ENCODE data around the gene BAG5.

The BAG5 gene

DNA sequence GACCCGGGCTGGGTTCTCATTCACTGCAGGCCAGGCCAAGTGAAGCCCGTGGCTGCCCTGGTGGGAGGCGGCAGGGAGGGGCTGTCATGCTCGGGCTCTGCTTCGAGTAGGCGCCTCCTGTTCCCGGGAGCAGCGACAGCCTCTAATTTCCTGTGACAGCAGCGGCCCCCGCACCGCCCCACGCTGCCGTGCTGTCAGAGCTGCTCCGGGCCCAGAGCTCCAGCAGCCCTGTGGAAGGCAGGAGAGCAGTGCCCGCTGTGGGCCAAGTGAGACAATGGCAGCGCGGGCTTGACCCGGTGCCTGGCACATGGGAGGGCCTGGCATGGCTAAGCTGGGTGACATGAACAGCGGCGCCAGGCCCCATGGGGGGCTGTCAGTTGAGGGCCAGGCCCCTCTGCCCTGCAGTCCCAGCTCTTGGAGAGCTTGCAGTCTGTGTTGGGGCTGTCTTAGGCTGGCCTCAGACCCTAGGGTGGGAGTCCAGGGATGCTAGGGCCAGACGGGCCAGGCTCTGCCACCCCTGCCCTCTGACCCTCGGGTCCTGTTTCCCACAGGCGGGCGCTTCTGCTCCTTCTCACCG, 28.4 kb downstream of the BAG5 start:
- Mint-ChIP-seq H3K27me3 (ENCODE audit: low read depth) (no peaks in the 10 kb centered on the region), H3K4me3 (no peak overlapping the region), H3K27ac (no peak overlapping the region)

DNA sequence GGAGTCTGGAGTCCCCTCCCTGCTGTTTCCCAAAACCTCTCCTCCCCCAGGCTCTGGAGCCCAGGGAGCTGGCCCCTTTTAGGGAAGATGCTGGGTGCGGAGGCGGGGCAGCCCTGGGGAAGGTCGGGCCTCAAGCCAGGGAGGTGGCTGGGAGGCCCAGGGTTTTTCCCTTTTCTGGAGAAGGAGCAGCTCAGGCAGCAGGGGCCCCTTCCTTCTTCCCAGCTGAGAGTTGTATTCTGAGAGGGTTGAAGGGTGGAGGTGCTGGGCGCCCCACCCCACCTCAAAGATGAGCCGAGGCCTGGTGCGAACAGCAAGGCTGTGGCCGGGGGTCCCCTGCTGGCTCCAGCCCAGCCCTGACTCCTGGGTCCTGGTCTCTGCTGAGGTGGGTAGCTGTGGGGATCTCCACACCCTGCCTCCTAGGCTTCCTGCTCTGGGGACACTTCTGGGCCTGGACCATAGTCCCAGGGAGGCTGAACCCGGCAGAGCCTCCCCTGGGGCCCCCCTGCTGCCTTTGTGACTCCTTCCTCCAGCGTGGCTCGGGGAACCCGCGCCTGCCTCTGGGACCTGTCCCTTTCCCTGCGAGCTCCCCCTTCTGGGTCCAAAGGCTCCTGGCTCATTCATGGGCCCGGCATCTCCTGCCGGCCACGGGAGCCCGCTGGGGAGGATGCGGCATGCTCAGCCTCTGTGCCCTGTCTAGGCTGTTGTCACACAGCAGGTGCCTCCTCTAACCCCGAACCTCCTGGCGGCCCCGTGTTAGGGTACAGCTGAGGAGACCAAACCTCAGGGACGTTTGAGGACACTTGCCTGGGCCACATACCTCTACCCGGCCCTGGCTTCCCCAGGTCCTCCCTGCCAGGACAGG, 29.1 kb downstream of the BAG5 start:
- peaks cover 20% of the 10 kb centered on the region for H3K4me1 Mint-ChIP-seq
- H3K27me3 Mint-ChIP-seq (ENCODE audit: low read depth) = no peaks in the 10 kb centered on the region
- TF ChIP-seq, protein P1, sequence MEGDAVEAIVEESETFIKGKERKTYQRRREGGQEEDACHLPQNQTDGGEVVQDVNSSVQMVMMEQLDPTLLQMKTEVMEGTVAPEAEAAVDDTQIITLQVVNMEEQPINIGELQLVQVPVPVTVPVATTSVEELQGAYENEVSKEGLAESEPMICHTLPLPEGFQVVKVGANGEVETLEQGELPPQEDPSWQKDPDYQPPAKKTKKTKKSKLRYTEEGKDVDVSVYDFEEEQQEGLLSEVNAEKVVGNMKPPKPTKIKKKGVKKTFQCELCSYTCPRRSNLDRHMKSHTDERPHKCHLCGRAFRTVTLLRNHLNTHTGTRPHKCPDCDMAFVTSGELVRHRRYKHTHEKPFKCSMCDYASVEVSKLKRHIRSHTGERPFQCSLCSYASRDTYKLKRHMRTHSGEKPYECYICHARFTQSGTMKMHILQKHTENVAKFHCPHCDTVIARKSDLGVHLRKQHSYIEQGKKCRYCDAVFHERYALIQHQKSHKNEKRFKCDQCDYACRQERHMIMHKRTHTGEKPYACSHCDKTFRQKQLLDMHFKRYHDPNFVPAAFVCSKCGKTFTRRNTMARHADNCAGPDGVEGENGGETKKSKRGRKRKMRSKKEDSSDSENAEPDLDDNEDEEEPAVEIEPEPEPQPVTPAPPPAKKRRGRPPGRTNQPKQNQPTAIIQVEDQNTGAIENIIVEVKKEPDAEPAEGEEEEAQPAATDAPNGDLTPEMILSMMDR (IDR thresholded peaks at IDR 0.05; ENCODE audit: unreplicated experiment in 3 of 3) = no peak
- no peaks in the 10 kb centered on the region for H3K9me3 Mint-ChIP-seq
- H3K36me3 Mint-ChIP-seq (ENCODE audit: low read depth) = no peaks in the 10 kb centered on the region
- no peak overlapping the region for H3K4me3 Mint-ChIP-seq
- H3K27ac Mint-ChIP-seq = no peak overlapping the region

More for the DNA sequence above, 28.4 kb downstream of the BAG5 start:
- Mint-ChIP-seq H3K4me1 (peaks cover 13% of the 10 kb centered on the region), H3K9me3 (no peaks in the 10 kb centered on the region), H3K36me3 (ENCODE audit: low read depth) (no peaks in the 10 kb centered on the region)
- TF ChIP-seq, protein P1 (IDR thresholded peaks at IDR 0.05; ENCODE audit: unreplicated experiment in 3 of 3) = no peak

DNA sequence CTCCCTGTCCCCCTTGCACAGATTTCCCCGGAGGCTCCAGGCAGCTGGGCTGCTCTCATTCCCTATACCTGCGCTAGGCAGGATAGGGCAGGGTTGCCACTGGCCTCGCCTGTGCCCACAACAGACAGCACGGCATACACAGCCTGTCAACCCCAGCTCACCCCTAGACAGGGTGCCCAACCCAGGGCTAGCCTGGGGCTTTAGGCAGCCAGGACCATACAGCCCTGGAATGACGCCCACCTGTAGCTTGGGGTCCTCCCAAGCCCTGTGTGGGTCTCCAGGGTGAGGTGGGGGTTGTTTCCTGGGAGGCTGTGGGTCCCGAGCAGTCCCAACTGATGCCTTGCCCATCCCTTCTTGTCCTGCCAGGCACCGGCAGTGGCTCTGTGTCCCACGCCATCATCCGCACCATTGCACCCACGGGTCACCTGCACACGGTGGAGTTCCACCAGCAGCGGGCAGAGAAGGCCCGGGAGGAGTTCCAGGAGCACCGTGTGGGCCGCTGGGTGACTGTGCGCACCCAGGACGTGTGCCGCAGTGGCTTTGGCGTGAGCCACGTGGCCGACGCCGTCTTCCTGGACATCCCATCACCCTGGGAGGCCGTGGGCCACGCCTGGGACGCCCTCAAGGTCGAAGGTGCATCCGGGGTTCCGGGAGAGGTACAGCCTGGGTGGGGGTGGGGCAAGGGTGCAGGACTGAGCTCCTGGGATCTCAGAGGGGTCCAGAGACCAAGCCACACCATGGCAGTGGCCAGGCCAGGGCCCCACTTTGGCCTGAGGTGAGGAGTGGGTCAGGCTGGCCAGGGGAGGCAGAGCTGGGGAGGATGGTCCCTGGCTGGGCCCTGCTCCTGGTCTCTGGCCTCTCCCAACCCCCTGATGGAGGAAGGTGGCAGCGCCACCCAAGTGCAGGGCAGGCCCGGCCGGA, 30.0 kb downstream of the BAG5 start:
- TF ChIP-seq, protein P1 (IDR thresholded peaks at IDR 0.05; ENCODE audit: unreplicated experiment in 3 of 3) = no peak
- Mint-ChIP-seq H3K27me3 (ENCODE audit: low read depth) (peaks cover 1% of the 10 kb centered on the region), H3K36me3 (ENCODE audit: low read depth) (no peaks in the 10 kb centered on the region), H3K4me1 (peaks cover 27% of the 10 kb centered on the region), H3K4me3 (peak overlapping the region; percentile 12 to 63 (median 42)), H3K27ac (no peak overlapping the region), H3K9me3 (no peaks in the 10 kb centered on the region)

DNA sequence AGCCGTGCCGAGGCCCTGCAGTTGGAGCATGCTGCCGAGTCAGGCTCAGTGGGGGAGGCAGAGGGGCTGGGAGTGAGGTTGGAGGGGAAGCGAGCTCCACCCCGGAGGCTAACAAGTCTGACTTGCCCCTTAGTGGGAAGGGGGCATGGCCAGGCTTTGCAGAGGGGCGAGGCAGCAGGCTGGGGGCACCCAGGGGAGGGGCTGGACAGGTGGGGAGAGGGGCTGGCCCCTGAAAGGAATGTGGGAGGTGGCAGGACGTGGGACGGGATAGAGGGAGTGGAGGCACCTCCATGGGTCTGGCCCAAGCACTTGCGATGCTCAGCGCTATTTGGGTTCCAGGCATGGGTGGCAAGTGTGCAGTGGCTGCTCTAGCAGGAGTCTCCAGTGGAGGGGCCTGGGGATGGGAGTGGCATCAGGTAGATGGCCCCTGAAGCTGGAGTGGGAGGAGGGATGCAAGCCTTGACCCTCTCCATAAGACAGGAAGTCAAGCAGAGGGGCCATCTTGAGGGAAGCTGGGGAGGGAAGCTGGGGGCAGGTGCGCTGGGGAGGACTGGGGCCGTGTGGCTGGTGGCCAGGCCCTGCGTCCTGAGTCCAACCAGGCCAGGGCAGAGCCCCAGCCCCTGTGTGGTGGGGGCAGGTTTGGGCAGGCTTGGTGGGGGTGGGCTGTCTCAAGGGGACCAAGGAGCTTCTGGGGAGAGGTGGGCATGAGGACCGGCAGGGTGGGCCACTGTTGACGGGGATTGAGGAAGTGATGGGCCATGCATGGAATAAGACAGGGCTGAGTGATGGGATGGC, 30.8 kb downstream of the BAG5 start:
- Mint-ChIP-seq H3K36me3 (ENCODE audit: low read depth) (no peaks in the 10 kb centered on the region), H3K27me3 (ENCODE audit: low read depth) (peaks cover 4% of the 10 kb centered on the region)

DNA sequence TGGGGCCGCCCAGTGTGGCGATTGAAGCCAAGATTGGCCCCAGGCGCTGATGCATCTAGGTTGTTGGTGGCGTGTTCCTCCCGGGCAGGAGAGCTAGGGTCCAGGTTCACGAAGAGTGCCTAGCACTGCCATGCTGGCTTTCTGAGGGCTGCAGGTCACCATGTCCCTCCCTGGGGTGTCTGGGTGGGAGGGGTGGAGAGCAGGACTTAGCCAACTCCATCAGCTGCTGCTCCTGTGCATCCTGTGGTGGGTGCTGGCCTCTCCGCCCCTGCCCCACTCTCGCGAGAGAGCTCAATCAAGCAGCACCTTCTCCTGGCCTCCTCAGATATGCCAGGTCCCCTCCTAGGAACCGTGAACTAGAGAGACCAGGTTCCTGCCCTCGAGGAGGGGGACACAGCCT, 31.6 kb downstream of the BAG5 start:
- no peaks in the 10 kb centered on the region for H3K9me3 Mint-ChIP-seq
- TF ChIP-seq, protein P1 (IDR thresholded peaks at IDR 0.05; ENCODE audit: unreplicated experiment in 3 of 3) = no peak
- peaks cover 4% of the 10 kb centered on the region for H3K27me3 Mint-ChIP-seq (ENCODE audit: low read depth)
- peak overlapping the region in 1 of 3 experiments; percentile 72 for H3K27ac Mint-ChIP-seq
- peaks cover 32% of the 10 kb centered on the region for H3K4me1 Mint-ChIP-seq
- H3K36me3 Mint-ChIP-seq (ENCODE audit: low read depth) = no peaks in the 10 kb centered on the region
- peak overlapping the region; percentile 89 to 98 (median 96) for H3K4me3 Mint-ChIP-seq

More for the DNA sequence above, 30.8 kb downstream of the BAG5 start:
- no peaks in the 10 kb centered on the region for H3K9me3 Mint-ChIP-seq
- no peak overlapping the region for H3K27ac Mint-ChIP-seq
- TF ChIP-seq, protein P1 (IDR thresholded peaks at IDR 0.05; ENCODE audit: unreplicated experiment in 3 of 3) = no peak
- H3K4me3 Mint-ChIP-seq = peak overlapping the region; percentile 57 to 70 (median 65)
- H3K4me1 Mint-ChIP-seq = peaks cover 28% of the 10 kb centered on the region
